ENCODE results near the gene CEMIP2.
A peak's percentile ranks its signal among the peaks of the same experiment; 100 is the strongest.
"Not testable (repeated sequence)": the region's sequence is repeated elsewhere in the genome, so short reads cannot be mapped to it uniquely, and the experiment has no call there.

Gene CEMIP2

DNA sequence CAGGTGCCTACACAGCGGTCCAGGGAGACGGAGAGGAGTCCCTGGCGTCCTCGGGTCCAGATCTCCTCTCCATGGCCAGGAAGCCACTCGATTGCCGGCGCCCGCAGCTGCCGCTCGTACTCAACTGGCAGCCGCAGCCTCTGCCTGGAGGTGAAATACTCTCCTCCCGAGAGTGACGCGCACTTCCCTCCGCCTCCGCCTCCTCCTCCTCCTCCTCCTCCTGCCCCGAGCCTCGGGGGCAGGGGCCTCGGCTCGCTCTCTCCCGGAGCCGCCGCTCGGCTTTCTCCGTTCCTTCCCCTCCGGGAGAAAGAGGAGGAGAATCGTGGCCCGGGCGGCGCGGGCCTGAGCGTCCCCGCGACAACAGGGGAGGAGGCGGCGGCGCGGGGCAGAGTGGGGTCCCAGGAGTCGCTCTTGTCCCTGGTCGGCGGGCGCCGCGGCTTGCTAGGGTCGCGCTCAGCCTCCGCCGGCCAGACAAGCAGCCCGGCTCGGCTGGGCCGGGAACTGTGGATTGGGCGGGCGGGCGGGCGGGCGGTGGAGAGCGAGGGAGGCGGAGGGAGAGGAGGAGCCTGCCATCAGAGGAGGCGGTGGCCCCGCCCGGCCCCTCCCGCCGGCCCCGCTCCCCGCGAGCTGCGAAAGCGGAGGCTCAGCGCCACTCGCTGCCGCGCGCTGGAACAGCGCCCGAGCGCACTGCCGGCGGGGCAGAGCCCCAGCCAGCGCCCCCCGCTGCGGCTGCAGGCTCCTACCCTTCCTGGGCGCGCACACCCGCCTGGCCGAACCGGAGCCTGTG is at the start of gene CEMIP2:
Gene CEMIP2 (minus strand): TSS at position 126 of the 787 bp plus-strand sequence. CDS start 18,140 bp downstream, outside the sequence.
- peak; percentile 91 for DNase-seq

- DNase-seq, result no peak
These were observed 48.7 kb upstream of the CEMIP2 start for GRCh38 chr9:71816916-71817451.

GRCh38 chr9:71814815-71815214 is 46.5 kb upstream of the CEMIP2 start:
- DNase-seq, result no peak

DNA sequence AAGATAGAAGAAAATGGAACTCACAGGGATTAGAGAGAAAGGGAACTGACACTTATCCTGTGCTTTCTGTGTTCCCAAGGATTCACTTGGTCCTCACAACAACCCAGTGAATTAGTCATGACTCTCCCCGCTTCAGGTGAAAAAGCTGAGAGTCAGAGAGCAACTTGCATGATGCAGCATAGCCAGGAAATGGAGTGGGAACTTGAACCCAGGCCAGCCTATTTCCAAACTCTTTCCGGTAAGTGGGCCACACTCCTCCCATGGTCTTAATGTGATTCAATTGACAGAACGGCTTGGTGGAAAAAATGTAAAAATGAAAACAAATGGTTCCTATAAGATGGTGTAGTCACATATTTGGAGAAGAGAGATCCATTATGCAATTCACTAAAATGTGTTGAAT is 45.9 kb upstream of the CEMIP2 start:
- no peak for DNase-seq

GRCh38 chr9:71812385-71812784 is 44.1 kb upstream of the CEMIP2 start:
- no peak for DNase-seq

DNA sequence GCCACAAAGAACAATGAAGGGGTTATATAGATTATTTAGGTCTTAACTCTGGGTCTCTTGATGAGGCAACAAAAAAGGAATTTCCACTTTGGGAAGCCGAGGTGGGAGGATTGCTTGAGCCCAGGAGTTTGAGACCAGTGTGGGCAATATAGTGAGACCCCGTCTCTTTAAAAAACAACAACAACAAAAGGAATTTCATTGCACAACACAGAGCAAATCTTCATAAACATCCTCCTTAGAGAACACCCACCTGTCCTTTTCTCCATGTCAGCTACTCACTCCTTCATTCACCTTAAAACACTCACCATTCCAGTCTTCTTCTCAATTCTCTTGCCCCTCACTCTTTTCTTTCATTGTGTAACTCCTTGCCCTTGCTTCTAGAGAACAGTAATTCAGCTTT is 39.8 kb upstream of the CEMIP2 start:
- DNase-seq, result no peak

DNA sequence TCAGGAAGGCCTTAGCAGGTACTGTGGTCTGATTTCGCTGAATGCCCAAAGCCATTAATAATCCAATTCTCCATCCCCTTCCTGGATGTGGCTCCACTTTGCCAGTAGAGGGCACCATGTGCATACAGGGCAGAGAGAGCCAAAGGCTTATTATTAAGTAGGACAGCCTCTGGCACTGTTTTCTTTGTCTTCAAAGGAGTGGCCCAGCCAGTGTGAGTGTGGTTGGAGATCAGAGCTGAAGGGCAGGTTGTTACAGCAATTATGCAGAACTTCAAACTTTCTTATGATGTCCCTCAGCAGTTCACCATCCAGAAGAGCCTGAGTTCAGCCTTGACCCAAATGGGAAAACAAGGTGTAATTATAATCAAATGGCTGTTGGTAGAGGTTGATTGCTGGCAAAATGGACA is 38.6 kb upstream of the CEMIP2 start:
- peak; percentile 67 for DNase-seq

DNA sequence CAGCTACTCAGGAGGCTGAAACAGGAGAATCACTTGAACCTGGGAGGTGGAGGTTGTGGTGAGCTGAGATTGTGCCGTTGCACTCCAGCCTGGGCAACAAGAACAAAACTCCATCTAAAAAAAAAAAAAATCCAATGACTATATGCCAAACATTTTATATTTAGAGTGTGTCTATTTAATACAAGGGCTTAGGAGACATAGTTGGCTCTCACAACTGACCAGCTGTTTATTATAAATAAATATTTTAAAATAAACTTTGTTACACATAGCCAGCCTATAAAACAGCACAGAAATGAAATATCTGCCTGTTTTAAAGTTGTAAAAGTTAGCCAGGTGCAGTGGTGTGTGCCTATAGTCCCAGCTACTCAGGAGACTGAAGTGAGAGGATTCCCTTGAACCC is 36.8 kb upstream of the CEMIP2 start:
- not testable (repeated sequence) for DNase-seq

GRCh38 chr9:71801826-71802225 is 33.5 kb upstream of the CEMIP2 start:
- DNase-seq, result no peak

DNA sequence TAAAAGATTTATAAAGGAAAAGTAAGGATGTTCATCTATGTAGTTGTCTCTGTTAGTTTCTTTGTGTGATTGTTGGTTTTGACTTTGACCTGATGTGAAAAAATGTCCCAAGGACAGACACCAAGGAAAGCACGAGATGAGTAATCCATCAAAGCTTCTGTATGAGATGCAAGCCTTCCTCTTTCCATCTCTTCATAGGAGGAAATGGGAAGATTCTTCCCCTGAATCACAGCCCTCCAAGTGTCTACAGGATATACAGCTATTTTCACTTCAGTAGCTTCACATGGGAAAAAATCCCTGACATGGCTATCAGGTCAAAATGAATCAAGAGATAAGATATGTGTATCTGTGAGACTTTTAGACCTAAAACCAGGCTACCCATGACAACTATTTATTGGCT is 29.0 kb upstream of the CEMIP2 start:
- no peak for DNase-seq

DNA sequence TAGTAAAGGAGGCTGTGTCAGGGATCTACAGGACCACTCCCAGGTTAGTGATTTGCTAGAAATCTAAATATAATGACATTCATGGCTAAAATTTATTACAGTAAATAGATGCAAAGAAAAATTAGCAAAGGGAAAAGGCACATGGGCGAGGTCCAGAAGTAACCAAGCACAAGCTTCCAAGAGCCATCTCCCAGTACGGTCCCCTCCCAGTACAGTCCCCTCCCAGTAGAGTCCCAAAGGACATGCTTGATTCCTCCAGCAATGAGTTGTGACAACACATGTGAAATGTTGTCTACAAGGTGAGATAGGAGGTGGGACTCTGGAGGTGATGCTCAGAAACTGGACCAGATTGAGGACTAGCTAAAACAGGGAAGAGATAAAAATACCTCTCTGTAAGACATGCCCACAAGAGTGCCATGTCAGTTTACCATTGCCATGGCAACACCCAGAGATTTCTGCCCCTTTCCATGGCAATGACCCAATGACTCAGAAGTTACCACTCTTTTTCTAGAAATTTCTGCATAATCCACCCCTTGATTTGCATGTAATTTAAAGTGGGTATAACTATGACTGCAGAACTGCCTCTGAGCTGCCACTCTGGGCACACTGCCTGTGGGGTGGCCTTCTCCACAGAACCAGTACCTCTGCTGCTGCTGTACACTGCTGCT is 27.9 kb upstream of the CEMIP2 start:
- DNase-seq, result peak; percentile 15

DNA sequence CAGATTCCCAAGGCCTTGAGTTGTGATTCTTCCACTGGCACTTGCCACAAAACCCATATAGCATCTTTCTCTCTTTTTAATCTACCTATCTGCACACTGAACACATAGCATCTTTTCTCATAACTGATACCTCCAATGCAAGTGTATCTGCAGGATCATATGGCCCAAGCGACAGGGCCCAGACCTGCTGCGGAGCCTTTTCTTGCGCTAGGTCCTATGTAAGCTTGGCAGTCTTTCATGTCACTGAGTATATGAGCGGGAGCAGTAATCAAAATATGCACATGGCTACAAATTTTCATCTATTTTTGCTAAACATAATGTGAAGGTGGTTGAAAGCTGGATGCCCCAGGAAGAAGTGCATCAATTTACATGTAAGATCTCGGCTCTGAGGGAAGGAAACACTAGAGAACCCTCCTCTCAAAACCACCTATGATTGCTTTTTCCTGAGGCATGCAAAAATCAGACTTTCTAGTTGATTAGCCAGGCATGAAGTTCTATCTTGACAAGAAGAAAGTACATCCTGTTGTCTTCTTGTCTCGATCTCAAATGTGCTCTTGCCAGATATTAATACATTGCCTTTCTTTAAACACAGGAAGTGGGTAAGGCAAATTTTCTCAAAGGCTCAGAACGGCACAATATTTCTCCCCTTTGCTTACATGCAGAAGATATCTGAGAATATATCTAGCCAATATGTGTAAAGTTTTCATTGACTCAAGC is 26.9 kb upstream of the CEMIP2 start:
- no peak for DNase-seq

GRCh38 chr9:71793386-71794105 is 25.2 kb upstream of the CEMIP2 start:
- no peak for DNase-seq

DNA sequence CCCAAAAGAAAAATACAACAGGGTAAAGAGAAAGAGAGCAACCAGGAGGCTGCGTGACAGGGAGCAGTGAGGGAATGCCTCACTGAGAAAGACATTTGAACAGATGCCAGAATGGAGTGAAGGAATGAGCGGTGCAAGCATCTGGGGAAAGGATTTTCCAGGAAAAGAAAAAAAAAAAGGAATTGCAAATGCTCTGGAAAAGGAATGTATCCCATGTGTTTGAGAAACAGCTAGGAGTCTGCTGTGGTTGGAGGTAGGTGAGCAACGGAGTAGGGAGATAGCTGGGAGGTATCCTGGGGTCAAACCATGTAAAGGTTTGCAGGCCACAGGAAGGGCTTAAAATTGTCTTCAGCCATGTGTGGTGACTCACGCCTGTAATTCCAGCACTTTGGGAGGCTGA is 23.6 kb upstream of the CEMIP2 start:
- DNase-seq, result no peak

- no peak for DNase-seq
These were observed 22.0 kb upstream of the CEMIP2 start for GRCh38 chr9:71790296-71790695.

DNA sequence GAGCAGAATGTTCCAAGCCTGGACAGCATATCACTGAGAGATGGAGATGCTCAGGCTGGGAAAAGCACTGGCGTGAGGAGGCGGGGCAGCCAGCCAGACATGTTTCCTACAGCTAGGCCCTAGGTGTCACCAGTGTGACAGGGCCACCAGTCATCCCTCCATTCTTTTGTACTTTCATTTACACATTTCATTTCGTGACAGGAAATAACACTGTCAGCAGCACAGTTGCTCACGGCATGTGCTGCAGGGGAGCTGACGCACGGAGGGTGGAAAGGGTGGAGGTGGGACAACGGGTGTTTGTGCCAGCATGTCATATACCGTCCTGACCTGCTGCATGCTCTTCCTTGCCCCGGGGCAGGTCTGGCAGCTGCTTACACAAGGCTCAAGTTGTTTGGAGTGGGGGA is 14.8 kb upstream of the CEMIP2 start:
- DNase-seq, result peak; percentile 89

- no peak for DNase-seq
These were observed 13.1 kb upstream of the CEMIP2 start for GRCh38 chr9:71781391-71781790.

DNA sequence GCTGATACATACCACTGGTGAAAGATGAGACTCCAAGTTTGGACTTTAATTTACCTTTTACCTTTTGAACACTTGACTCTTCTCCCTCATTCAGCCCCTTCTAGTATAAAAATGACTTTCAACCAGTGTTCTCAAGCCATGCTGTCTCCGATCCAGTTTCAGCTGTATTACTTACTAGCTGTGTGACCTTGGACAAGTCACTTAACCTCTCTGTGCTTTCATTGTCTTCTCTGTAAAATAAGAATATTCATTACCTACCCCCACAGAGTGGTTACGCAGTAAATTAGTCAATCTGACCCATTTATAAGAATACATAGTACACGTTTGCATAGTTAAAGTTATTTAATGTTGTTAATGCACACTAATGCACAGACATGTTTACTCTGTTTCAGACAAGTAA is 12.6 kb upstream of the CEMIP2 start:
- no peak for DNase-seq

DNA sequence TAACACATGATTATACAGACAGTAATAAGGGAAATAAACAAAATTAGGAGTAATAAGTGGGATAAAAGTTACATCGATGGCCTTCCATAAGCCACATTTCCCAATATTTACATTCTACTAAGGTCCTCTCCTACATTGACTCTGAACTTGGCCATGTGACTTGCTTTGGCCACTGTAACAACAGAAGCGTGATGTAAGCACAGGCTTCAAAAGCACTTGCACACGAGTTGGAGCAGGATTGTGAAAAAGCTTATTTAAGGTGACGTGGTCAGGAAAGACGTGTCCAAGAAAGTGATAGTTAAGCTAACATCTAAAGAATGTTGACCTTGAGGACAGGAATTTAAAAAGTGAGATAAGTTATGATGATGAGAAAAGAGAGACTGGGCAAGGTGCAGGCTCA is 9.8 kb upstream of the CEMIP2 start:
- DNase-seq, result no peak

GRCh38 chr9:71774920-71775319 is 6.6 kb upstream of the CEMIP2 start:
- DNase-seq, result no peak

- no peak for DNase-seq
These were observed 4.4 kb upstream of the CEMIP2 start for GRCh38 chr9:71772726-71773125.

DNA sequence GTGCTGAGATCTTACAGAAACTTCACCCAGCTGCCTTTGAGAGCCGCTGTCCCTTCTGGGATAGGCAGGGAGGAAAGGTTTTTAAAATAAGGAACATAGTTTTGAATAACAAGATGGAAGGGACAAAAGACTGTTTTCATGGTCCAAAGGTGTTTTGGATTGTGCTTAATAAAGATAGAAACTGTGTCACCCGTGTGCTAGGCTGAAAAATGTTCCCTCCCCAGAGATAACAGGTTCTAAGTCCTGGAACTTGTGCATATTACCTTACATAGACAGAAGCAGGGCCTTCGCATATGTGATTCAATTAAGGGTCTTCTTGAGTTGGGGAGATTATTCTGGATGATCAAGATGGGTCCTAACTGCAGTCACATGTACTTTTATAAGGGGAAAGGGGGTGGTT is 1.9 kb upstream of the CEMIP2 start:
- DNase-seq, result no peak
